Esophagus mucosa (tissue), 1 donor: Measurements from ENCODE around the gene SP2. TPM values are rescaled to one million over a fixed set of nuclear protein-coding genes. Genes with fewer than 3 reads are reported as not detected.

Experiments used
- ATAC-seq: fragments of 200-7000 bp; cut with Tn5 transposase; one replicate; pipeline ENCODE4 v1.9.1; 2020
- total RNA-seq: library from RNA; stranded (reverse); gene quantifications from one replicate; pipeline ENCODE4 v1.2.4, GENCODE V29; 2023
- donor health status: DM: yes; HTN: yes; CAD: no.

The SP2 gene
- total RNA-seq = 12.7 TPM

DNA sequence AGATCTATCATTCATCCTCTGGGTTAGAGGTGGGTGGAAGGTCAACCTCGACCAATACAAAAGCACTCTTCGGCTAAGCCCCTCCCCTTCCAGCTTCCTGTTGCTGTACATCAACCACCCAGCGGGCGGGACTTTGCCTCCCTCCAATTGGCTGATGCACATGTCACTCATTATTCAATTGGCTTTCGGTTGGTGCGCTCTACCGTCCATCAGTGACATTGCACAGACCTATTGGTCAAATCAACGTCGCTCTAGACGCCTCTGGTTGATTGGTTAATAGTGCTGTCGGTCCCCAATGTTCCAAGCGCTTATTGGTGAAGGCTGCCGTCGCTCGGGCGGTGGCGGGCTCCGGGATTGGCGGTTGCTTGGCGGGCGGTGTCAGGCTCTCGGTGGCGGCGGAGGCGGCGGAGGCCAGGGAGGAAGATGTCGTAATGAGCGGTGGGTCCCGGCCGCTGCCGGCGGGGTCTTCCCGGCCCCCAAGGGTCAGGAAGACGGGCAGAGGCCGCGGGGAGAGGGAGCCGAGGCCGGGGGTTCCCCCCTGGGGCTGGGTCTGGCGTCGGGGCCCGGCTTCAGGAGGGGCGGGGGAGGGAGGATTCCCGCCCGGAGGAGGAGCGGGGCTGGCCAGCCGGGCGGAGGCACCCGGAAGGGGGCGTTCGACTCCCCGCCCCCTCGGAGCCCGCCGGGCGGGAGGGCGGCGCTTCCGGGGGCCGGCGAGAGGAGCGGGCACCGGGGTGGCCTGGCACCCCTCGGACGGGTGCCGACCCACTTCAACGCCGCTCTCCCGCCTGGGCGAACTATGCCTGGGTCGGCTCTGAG is at the start of gene SP2:
SP2 (plus strand) TSS at position 381 of the 816 bp plus-strand sequence; CDS start at position 432, 51 bp downstream.
- peak; percentile 94 for ATAC-seq

DNA sequence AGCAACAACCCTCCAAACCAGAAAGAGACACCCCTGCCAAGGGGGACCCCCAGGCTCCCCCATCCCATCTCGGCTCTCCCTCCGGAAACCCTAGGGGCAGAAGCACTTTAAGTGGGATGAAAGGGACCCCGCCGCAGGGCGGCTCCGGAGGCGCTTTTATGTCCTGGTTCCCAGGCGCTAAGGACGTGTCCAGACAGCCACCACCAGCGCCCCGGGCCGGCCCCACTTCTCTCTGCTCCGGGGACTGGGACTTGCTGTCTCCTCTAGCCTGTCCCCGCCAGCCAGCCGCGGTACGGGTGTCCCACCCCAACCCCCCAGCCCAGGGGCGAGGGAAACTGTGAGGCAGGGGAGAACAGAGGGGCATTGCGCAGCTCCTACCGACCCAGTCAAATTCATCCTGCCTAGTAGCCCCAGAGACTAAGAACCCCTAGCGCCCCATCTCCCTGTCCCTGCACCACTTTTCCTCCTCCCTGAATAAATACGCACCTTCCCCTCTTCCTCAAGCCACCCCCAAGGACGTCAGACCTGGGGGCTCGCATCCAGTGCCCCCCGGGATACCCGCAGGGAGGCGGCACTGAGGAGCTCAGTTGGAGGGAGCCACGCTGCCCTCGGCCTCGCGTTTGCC is 49.2 kb upstream of the SP2 start:
- ATAC-seq = no peak

DNA sequence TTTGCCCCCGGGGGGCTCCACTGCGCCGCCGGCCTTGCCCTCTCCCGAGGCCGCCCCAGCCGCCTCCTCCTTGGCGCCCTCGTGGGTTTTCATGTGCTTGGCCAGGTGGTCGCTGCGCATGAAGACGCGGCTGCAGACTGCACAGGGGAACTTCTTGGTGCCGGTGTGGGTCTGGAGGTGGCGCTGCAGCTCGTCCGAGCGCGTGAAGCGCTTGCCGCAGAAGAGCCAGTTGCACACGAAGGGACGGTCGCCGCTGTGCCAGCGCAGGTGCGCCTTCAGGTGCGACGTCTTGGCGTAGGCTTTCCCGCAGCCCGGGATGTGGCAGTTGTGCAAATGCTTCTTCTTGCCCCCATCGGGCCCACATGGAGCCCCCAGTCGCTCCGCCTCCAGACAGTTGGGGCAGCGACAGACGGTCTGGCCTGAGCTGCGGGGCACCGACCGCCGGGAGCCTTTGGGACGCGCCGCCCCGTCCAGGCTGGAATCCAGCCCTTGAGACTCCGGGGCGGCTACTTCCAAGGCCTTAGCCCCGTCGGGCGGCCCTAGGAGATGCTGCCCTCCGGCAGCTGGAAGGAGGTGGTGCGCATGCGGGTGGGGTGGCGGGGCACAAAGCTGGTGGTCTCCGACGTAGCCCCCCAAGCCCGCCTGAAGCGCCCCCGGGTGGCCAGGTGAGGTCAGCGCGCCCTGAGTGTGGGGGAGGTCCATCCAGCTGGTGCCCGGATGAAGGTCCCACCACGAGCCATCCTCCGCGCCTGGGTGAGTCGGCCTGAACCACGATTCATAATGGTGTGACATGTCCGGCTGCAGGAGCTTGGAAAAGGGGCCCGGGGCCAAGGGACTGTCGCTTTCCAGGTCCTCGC is 48.5 kb upstream of the SP2 start:
- no peak for ATAC-seq

DNA sequence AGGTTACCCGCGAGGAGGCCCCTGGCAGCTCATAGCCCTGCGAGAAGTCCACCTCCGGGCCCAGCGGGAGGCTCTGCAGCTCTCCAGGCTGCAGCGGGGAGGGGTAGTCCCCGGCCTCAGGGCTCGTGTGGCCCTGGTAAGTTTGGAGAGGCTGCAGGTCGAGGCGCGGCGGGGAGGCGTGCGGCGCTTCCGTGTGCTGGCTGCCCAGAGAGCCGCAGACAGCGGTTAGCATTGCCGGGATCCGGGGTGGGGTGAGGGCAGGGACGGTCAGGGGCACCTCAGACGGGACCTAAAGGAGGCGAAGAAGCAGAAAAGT is 47.9 kb upstream of the SP2 start:
- ATAC-seq = no peak

DNA sequence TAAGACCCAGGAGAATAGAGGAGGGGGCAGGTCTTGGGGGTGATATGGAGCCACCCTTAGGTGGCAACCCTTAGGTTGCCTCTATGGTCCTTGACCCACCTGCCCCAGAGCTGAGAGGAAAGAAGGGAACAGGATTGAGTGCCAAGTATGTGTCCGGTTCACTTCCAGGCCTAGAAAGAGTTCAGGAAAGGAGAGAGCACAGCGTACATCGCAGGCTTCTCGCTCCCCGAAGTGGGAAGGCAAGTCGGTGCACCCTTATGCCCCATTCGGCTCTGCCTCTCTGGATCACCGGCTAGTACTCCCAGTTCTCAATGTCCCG is 45.7 kb upstream of the SP2 start:
- peak; percentile 52 for ATAC-seq

DNA sequence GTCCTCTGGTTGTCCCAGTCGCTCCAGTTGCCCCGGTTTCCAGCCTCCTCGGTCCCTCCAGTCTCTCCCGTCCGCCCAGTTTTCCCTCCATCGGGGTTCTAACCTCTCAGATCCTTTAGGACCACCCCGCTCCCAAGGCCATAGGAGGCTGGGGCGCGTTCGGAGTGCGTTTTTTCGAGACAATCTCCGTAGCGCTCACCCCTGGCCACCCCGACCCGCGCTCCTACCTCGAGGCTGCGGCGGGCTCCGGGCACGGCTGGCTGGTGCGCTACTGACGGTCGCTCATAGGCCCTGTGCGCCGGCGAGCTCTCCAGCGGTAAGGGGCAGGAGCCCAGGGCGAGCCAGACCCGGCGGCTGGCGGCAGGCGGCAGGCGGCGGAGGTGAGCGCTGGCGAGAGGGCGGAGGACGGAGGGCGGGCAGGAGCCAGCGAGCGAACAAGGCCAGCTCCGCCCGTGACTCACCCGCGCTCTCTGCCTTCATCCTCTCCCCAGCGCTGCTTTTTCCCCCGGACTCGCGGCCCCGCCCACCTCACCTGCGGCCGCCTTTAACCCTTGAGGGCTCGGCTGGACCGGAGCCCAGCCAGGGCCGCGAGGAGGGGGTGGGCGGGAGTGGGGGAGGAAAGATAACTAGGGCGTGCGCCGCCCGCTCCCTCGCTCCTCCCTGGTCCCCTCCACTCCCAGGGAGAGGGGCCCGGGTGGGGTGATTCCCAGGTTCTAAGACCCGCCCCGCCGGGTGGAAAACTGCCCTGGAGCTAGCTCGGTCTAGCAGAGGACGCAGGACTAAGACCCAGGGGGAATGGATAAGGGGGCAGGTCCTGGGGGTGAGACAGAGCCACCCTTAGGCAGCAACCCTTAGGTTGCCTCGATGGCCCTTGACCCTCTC is 45.1 kb upstream of the SP2 start, which contains the start of gene SP6:
SP6 (minus strand) TSS at position 472 of the 882 bp plus-strand sequence. CDS start 2,734 bp downstream, outside the sequence.
- ATAC-seq = peak; percentile 90

DNA sequence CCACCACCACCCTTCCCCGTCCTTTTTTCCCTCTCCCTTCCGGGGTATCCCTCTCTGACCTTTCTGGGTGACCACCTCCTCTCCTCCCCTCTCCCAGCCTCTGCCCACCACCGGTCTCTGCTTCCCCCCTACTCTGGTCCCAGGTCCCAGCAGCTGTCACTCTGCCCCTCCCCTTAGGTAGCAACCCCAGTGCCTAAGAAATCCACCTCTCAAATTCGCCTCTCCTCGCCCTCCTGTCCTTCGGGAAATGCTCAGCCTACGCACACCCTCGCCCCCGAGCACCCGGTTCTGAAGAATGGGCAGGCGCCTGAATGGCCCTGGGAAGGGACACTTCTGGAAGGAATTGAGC is 44.3 kb upstream of the SP2 start:
- no peak for ATAC-seq

DNA sequence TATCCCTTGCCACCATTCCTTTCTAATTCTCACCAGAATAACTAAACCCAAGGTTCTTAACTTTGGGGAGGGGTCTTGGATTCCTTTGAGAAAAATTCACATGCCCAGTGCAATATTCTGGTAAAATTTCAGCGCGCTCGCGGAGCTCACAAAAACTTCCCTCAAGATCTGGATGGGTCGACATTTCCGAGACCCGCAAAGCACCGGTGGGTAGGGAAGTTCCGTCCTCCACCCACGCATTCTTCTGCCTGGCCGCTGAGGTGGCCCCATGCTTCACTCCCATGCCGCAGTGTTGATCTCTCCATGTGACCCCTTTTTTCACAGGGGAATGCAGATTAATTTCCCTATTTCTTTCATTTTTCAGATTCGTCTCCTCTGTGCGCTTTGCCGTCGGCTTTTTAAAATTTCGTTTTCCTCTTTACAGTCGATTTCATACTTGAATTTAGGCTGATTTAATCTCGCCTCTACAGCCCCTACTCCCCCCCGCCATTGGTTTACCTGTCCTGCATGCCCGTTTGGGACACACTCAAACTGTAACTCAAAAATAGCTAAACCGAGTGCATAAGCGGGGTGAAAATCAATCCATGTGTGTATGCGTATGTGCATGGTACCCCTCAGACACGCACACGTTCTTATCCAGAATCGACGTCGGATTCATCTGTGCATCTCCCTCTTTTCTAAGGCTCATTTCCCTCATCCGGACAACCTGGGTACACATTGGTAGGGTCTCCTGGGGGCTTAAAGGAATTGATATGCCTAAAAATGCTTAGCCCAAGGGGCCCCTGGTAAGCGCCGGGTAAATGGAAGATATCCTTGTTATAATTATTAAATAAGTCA is 43.7 kb upstream of the SP2 start:
- no peak for ATAC-seq

DNA sequence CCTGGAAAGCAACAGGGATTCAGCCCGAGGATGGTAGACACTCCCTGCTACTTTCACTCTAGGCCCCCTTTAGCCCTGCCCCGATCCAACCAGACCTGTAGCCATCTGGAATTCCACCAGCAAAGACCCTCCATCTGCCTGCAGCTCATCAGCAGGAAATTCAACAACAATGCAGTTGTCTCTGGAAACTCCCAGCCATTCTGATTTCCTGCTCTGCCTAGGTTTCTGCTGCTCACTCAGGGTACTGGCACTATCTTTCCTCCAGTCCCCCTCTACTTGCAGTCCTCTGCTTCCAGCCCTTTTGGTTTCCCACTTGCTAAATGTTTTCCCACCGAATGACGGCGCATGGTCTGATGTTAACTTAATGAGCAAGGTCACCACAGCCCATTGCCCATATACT is 42.4 kb upstream of the SP2 start:
- no peak for ATAC-seq

DNA sequence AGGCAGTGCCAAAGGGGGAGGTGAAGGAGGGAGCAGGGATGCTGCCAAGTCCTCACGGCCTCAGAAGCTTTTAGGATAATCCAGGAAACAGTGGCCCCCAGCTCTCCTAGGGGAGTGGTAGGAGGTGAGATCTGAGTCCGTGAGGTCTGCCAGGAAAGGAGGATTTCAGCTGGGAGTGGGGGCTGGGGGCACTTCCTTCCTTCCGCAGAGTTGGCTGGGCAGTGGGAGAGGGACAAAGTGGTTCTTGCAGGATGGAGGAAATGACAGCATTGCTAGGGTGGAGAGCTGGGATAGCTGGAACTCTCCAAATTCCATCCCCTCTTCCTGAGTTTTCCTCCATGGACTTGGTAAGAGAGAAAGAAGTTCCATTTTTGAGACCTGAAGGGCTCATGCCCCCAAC is 40.3 kb upstream of the SP2 start:
- no peak for ATAC-seq

DNA sequence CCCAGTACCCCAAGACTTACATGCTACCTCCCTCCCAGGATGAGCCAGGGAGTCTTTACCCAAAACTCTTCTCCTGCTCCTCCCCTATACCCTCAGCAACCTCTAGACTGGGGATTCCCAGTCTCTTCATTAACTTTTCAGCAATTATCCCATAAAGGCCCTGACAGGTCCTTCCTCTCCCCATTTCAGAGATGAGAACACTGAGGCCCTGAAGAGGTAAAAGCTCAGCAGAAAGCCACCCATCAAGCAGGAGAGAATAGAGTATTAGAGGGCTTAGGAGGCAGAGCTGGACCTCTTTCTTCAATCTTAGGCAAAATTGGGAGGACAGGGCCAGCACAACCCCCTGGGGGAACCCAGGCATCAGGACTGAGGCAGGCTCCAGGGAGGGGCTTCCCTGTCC is 39.2 kb upstream of the SP2 start:
- ATAC-seq = no peak

DNA sequence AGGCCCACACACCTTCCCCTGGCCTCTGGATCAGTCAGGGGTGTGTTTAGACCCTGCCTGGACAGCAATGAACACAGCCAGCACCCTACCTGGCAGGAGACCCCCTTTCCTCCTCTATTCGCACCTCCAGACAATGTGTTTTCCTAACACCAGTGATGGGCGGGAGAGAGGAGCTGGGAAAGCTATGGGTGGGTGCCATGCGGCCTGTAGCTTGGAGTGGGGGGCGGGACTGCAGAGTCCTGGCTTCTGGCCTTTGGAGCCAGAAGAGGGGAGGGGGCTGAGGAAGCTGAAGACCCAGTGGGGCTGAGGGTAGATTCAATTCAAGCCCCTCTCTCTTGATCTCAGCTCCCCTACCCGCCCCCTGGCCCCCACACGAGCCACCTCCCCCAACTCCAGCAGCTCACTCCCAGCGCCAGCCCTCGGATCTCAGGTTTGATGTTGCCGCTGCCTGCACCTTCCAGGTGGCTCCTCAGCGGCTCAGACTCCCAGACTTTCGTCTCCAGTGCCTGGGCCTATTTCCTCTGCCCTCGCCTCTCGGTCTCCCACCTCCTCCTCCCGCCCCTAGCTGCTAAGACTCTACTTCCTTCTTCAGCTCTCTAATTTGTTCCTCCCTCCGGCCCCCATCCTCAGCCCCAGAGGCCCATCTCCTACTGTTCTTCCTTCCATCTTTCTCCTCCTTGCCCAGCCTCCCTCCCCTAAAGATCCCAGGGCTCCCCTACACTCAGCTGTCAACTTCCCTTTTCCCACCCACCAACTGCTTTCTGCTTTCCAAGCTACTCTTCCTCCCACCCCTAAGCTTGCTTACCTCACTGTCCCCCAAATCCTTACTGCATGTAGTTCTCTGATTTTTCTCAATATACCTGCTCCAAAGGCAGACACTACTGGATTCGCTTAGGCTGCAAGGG is 38.2 kb upstream of the SP2 start:
- no peak for ATAC-seq

DNA sequence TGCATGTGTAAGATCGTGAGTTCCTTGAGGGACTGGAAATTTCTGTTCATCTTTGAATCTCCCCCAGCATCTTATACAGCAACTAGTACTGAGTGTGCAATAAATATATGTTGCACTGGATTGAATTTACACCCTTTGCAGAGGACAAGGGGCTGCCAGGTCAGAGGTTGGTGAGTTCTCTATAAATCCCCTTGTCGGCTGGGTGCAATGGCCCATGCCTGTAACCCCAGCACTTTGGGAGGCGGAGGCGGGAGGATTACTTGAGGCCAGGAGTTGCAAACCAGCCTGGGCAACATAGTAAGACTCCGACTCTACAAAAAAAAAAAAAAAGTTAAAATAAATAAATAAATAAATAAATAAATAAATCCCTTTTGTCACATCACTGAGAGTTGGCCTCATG is 35.6 kb upstream of the SP2 start:
- ATAC-seq = no peak

DNA sequence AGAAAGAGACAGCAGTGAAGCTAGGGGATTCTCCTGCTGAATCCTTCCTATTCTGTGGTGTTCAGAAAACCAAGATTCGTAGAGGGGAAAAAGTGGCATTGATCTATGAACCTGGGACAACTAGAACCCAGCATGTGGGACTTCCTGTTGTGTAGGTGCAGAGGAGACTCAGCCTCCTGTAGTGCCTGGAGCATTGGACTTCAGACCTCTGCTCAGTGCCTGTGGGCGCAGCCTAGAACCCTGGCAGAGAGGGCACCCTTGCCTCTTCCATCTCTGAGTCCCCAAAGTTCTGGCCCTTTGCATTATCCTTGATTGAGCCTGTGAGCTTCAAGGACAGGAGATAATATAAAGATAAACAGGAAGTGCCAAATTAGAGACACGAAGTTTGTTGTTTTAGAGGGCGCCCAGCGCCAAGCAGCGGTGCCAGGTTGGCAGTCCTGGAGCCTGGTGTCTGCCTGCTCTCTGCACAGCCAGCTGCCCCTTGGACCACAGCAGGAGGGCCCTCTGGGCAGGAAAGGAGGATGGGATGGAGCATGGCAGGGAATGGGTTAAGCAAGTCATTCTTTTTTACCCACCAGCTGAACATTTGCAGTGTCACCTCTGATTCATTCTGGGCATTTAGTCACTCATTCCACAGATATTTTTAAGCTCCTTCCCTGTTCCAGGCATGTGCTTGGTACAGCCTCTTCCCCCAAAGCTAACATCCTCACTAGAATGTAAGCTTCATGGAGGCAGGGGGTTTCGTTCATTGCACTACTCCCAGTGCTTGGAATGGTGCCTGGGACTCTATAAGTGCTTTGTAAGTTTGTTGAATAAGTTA is 33.2 kb upstream of the SP2 start:
- peak; percentile 23 for ATAC-seq

DNA sequence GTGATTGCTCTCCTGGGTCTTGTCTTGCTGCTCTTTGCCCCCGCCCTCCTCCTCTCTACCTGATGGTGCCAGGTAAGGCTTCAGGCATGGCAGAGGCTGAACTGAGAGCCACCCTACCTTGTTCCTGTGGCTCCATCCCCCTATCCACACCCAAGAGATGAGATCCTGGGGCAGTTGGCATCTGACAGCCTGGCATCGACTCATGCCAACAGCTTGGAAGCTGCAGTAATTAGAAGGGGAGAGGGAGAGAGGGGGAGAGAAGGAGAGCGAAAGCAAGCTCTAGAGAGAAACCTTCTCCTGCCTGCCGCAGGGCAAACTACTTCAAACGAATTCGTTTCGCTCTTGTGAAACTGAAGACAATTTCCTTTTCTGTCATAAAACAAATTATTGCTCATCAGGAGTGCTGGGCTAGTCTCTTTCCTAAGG is 31.2 kb upstream of the SP2 start:
- ATAC-seq = peak; percentile 62

DNA sequence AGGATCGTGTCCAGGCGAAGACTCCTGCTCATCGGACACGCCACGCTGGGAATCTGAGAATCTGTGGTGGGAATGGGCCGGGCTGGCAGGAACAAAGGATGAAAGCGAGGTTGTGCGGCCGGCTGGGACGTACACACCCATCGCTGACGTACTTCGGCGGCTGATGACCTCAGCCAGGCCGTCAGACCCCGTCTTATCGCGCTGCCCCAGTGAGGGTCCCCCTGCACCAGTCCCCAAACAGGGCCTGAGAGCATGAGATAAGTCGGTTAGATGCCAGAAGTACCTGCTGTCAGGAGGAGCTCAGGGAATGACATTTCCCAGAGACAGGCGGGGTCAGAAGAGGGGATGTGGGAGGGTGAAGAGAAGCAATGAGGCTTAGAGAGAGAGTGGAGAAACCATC is 29.1 kb upstream of the SP2 start:
- peak; percentile 29 for ATAC-seq

DNA sequence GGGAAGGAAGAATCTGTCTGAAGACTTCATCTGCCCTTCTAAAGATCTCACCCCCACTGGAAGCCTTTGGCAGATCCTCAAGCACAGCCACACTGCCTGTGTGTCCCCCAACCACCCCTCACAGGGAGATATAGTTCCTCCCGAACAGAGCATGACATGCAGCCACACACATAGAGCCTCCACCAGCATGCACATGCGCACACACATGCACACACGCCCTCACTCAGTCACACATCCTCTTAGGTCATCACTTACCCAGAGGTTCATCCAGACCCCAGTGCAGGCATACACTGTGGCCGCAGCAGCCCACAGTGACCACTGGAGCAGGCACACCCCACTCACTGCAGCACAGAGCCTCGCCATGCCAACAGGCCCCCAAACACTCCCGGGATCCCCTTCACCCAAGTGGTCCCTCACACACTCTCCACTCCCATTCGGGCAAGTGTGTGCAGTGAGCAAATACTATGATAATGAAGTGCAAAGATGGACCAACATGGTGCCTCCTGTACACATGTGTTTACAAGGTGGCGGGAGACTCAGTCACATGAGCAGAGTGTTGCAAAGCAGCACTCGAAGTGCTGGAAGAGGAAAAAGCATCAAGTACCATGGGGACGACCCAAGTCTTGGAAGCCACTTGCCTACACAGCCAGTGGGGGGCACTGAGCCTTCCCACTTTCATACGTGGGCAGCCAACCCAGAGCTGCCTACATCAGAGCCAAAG is 28.1 kb upstream of the SP2 start:
- ATAC-seq = no peak

DNA sequence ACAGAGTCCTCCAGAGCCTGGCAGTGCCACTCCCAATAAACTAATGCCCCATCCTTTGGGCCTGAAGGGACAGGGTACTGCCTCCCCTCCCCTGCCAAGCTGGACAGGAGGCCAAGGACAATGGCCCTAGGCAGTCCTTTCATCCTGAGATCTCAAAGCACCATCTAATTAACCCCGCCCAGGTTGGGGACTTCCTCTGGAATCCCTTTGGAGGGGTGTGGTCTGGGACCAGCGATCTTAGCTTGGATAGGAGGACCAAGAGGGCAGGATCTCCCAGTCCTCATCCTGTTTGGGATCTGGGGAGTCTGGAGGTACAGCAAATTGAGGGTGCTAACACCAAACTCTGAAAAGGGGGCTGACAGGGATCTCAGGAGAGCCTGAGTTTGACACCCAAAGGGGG is 26.9 kb upstream of the SP2 start:
- ATAC-seq = no peak

DNA sequence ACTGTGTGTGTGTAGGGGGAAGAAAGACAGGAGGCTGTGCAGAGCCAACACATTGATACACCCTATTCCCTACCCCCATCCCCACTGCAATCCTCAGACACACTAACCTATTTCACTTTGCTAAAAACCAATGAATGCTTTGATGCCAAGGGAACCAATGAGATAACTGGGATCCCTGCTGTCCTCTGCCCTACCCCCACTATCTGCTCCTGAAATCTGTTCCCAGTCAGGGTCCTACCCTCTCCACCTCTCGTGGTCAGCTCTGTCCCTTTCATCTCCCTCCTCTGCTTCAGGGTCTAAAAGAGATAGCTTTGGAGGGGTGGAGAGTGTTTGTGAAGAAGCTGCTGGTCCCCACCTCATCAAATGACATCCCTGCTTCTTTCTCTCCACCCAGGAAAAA is 26.0 kb upstream of the SP2 start:
- no peak for ATAC-seq
